GM12872 (cell line): Measurements from ENCODE around the gene DUSP5.
A peak's percentile ranks its signal among the peaks of the same experiment; 100 is the strongest.

ENCODE experiments used
- TF ChIP-seq, protein P1 (sequence below): IDR thresholded peaks from 3 replicates; pipeline ENCODE4 v1.5.1; 2011; ENCODE audit warnings: low read depth, mild to moderate bottlenecking, low read length, moderate library complexity; ENCODE audit not compliant: insufficient read depth

DUSP5 gene

DNA sequence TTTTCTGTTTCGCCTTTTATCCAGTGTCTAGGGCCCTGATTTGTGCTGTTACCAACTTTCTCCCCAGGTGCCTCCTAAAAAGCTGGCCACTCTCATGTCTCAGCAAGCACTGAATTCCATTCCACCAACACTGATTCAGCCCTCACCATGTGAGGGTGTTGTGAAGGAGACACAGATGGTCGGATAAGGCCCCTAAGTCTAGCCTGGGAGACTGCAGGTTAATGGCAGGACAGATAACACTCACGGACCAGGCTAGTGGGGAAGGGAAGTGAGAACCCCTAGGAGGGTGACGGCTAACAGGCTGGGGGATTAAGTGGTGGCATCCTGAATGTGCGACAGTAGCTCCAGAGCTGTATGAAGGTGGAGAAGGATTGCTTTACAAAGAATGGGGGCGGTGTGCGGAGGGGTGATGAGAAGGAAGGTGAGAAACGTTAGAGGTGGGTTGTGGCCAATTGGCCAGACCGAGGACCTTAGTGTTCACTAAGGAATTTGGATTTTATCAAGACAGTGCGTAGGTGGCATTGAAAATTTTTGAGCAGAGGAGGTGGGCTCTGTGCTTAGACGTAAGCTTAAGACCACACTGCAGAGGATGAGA, 3.8 kb upstream of the DUSP5 start:
- TF ChIP-seq, protein P1, sequence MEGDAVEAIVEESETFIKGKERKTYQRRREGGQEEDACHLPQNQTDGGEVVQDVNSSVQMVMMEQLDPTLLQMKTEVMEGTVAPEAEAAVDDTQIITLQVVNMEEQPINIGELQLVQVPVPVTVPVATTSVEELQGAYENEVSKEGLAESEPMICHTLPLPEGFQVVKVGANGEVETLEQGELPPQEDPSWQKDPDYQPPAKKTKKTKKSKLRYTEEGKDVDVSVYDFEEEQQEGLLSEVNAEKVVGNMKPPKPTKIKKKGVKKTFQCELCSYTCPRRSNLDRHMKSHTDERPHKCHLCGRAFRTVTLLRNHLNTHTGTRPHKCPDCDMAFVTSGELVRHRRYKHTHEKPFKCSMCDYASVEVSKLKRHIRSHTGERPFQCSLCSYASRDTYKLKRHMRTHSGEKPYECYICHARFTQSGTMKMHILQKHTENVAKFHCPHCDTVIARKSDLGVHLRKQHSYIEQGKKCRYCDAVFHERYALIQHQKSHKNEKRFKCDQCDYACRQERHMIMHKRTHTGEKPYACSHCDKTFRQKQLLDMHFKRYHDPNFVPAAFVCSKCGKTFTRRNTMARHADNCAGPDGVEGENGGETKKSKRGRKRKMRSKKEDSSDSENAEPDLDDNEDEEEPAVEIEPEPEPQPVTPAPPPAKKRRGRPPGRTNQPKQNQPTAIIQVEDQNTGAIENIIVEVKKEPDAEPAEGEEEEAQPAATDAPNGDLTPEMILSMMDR, result no peak

DNA sequence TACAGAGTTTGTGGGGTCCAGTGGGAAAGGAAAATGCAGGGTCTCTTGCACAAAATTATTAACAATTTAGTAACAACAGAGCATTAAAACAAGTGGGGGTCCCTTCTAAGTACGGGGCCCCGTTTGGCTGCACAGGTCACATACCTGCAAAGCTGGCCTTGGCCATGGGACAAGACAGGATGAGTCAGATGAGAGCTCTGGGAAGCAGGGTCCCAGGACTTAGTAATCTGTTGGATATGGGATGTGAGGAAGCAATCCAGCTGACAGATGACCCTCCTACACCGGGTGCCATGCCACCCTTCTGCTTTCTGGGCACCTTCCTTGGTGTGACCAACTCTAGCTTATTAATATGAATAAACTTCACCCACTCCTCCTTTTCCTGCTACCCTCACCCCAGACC, 3.2 kb upstream of the DUSP5 start:
- TF ChIP-seq, protein P1, result no peak

DNA sequence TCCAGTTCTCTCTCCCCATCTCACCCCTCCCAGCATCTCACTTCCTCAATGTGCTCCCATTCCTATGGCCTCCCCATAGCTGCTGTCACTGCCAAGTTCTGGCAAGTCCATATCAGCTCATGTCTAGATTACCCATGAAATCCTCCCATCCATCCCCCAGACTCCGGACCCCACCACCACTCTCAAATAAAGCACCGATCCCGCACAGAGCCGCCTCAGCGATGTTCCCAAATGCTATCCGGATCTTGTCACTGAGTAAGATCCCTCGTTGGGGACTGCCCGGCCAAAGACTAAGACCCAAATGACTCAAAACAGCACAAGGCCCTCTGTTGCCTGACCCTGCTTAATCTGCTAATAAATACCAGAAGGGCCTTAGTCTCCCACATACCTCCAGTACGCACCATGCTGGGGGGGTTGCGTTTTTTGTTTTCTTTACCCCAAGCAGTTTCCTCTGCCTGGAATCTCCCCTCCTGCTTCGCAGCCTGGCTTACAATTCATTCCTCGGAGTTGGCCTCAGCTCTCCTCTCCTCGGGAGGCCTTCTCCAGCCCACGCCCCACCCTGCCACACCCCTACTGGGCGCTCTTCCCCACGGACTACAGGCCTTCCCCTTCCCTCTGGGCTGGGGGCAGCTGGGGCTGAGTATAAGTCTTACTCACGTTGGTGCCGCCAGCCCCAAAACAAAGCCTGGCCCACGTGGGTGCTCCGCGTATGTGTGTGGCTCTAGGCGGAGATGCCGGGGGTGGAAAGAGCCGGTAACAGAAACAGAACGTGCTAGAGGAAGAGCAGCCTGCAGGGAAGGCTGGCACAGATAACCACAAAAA, 1.8 kb upstream of the DUSP5 start:
- TF ChIP-seq, protein P1, result no peak

DNA sequence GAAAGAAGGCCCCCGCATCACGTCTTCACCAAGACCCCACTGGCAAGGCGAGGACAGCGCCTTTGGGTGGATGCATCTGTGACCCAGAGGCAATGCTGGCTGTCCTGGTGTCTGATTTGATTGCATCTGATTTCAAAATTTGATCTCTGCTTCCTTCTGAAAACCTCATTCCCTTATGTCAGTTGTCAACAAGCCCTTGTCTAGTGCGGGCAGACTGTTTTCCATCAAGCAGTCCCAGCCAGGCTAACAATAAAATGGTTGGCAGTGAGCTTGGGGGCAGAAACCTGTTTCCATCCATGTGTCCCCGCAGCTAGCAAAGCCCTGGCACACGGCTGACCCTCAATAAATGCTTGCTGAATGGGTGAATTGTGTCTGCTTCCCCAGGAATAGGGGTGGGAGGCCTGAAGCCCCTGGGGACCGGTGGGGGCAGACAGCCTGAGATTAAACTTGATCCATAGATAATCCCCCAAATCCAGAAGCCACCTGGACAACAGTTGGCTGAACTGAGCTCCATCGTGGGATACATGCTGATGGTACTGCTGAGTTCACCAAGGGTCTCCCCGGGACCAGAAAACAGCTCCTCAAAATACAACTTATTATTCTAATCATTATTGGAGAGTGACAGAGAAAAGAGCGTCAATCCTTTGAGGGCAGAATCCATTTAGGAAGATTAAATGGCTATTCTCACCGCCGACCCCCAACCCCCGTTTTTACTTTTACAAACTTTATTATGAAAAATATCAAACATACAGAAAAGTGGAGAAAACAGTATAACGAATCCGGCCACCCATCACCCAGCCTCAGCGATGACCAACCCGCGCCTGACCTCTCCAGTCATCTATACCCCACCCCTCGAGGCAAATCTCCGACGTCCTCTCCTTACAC, 912 bp upstream of the DUSP5 start:
- TF ChIP-seq, protein P1, result no peak

DNA sequence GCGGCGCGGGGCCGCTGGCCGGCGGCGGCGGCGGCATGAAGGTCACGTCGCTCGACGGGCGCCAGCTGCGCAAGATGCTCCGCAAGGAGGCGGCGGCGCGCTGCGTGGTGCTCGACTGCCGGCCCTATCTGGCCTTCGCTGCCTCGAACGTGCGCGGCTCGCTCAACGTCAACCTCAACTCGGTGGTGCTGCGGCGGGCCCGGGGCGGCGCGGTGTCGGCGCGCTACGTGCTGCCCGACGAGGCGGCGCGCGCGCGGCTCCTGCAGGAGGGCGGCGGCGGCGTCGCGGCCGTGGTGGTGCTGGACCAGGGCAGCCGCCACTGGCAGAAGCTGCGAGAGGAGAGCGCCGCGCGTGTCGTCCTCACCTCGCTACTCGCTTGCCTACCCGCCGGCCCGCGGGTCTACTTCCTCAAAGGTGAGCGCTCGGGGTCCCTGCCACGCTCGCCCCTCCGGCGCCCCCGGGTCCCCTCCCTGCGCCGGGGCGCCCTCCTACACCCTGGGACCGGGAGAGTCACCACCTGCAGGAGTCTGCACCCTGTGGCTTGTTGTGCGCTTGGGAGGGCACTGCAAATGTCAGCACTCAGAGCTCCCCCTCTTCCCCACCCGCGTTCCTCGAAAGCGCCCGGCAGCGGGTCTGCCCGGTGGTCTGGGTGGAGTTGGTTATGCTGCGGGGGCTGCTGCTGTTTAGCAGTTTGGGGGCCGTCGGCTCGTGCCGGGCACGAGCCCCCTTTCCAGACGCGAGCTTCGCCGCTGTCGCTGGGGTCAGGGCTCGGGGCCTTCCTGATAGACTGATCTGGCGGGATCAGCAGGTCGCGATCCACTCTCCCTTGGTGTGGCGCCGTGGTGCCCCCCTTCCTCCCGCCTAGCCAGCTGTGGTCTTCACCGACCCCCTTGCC, 627 bp downstream of the DUSP5 start:
- TF ChIP-seq, protein P1, result no peak

DNA sequence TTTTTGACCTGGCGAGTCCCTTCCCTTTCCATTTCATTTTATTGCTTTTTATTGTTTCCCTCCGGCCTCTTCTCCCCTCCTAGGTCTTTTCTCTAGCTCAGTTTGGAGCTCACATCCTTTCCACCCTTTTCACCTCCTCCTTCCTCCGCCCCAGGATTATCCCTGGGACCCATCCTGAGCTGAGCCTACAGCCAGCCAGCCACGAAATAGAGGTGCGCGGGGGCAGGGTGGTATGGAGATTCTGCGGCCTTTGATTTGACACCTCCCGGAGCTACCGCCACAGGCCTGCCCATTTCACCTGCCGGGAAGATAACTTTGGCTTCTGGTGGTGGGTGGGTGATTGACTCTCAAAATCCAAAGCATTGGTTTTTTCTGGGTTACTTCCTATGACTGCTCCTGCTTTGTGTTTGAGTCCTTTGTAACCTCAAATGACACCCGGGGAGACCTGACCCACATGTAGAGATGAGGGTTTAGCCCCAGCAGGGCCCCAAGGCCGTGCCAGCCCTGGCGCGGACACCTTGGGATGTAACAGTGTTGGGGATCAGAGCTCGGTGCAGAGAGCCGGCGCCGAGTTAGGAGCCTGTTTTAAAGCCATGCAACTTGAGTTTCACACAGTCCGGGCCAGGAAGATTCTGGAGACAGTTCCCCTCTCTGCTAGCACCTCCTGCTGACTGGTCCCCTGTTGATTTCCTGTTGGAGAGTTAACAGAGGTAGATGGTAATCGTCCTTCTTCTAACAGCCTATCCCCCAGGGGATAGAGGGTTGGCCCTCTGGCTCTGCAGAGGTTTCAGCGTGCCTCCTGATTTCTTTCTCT, 1.5 kb downstream of the DUSP5 start:
- TF ChIP-seq, protein P1, result peak; percentile 53
